GM18951 (cell line): ENCODE measurements around the gene GPR137.

Experiments
- POLR2A ChIP-seq: IDR thresholded peaks from 4 replicates; pipeline ENCODE4 v1.6.1; 2011; ENCODE audit warnings: mild to moderate bottlenecking; ENCODE audit not compliant: insufficient read length, insufficient read depth; ENCODE audit errors: extremely low read depth
- in situ Hi-C: fragments of 300-500 bp; cut with MboI; formaldehyde crosslinking; loops from one replicate; pipeline ENCODE4 v1.12.0; 2022; ENCODE audit warnings: low sequenced_read_pairs, mixed read lengths, inconsistent platforms; ENCODE audit not compliant: unreplicated experiment

Gene GPR137

GRCh38 chr11:64327993-64328392 lies 42.3 kb downstream of the GPR137 start:
- TF ChIP-seq POLR2A, result no peak
- in situ Hi-C loops, result no loop called here

GRCh38 chr11:64330888-64331287 lies 45.2 kb downstream of the GPR137 start:
- TF ChIP-seq POLR2A, result no peak
- in situ Hi-C loops, result no loop called here

- no peak for TF ChIP-seq POLR2A
- in situ Hi-C loops, result no loop called here
These were observed 46.1 kb downstream of the GPR137 start for GRCh38 chr11:64331569-64332371.

GRCh38 chr11:64333556-64333955 lies 47.9 kb downstream of the GPR137 start:
- no peak for TF ChIP-seq POLR2A
- in situ Hi-C loops, result no loop called here

- peak; percentile 39 for TF ChIP-seq POLR2A
- in situ Hi-C loops, result no loop called here
These were observed 49.4 kb downstream of the GPR137 start for GRCh38 chr11:64334764-64335735.

- in situ Hi-C loops, result no loop called here
- TF ChIP-seq POLR2A, result no peak
These were observed 52.0 kb downstream of the GPR137 start for GRCh38 chr11:64337538-64338249.

- in situ Hi-C loops, result no loop called here
- no peak for TF ChIP-seq POLR2A
These were observed 53.1 kb downstream of the GPR137 start for GRCh38 chr11:64338716-64339115.
